Bronchial epithelial cell (primary cell): ENCODE results near the gene SZRD1. TPM values are rescaled to one million over a fixed set of nuclear protein-coding genes. Genes with fewer than 3 reads are reported as not detected.

Experiments used
- DNase-seq: peaks from one replicate; pipeline ENCODE4 v3.0.0-alpha.2; 2010; ENCODE audit warnings: low read depth
- FAIRE-seq: peaks from 2 replicates; lab custom pipeline; 2011; peaks lifted over from hg19 to GRCh38; lab: Jason Lieb, UNC
- H3K27me3 ChIP-seq: 2 replicates; pipeline ENCODE4 v1.5.1; 2011; ENCODE audit warnings: low read length; ENCODE audit not compliant: control insufficient read depth, insufficient read depth
- H3K36me3 ChIP-seq: 2 replicates; pipeline ENCODE4 v1.5.1; 2011; ENCODE audit warnings: low read length; ENCODE audit not compliant: control insufficient read depth, insufficient read depth
- H3K4me3 ChIP-seq: 2 replicates; pipeline ENCODE4 v1.5.1; 2011; ENCODE audit warnings: mild to moderate bottlenecking, low read depth, low read length, control low read depth
- total RNA-seq: library from RNA; depleted of rRNA; stranded (reverse); fragments of >200 nt; gene quantifications from 2 replicates; pipeline ENCODE4 v1.2.1, GENCODE V29; 2014
- TF ChIP-seq, protein P1 (sequence below): IDR thresholded peaks from 2 replicates; pipeline ENCODE4 v1.5.1; 2011; ENCODE audit warnings: mild to moderate bottlenecking, moderate library complexity, low read length, control low read depth, inconsistent platforms; ENCODE audit not compliant: insufficient read depth, severe bottlenecking

Gene SZRD1
- total RNA-seq, 1 donor from 2014 or later: 10.8 TPM

DNA sequence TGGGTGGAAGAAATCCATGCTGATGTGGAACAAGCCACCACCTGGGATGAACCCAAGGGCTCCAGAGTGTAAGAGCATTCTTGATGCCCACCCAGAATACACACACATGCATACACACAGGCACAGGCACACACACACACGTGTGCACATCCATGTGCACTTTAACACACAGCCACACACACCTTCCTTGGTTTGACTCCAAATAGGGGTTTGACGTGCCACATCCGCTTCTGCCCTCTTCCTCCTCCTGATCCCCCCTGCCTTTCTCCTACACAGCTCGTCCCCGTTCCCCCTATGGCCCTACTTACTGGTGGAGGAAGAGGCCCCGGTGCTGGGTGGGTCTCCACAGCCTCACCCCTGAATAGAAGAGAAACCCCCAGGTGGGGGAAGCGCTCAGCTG is 54.2 kb downstream of the SZRD1 start:
- no peaks in the 10 kb centered on the region for H3K36me3 ChIP-seq
- H3K4me3 ChIP-seq: no peak overlapping the region
- FAIRE-seq: no peak
- TF ChIP-seq, protein P1, sequence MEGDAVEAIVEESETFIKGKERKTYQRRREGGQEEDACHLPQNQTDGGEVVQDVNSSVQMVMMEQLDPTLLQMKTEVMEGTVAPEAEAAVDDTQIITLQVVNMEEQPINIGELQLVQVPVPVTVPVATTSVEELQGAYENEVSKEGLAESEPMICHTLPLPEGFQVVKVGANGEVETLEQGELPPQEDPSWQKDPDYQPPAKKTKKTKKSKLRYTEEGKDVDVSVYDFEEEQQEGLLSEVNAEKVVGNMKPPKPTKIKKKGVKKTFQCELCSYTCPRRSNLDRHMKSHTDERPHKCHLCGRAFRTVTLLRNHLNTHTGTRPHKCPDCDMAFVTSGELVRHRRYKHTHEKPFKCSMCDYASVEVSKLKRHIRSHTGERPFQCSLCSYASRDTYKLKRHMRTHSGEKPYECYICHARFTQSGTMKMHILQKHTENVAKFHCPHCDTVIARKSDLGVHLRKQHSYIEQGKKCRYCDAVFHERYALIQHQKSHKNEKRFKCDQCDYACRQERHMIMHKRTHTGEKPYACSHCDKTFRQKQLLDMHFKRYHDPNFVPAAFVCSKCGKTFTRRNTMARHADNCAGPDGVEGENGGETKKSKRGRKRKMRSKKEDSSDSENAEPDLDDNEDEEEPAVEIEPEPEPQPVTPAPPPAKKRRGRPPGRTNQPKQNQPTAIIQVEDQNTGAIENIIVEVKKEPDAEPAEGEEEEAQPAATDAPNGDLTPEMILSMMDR: no peak
- H3K27me3 ChIP-seq: no peaks in the 10 kb centered on the region
- DNase-seq: no peak

DNA sequence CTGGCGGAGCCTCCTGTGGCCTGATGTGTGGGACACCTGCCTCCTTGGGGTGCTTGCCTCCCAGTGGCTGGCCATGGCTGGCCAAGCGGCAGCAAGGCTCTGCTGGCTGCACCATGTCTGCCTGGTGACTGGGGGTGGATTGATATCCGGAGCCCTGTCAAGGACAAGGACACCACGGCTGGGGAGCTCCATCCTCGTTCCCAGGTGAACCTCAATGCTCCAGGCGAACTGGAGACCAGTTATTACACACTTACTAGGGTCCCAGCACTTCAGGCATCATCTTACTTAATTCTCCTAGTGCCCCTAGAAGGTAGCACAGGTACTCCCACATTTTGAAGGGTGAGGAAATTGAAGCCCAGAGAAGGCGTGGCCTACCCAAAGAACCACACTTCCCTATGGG is 55.0 kb downstream of the SZRD1 start:
- TF ChIP-seq, protein P1: no peak
- Histone ChIP-seq H3K27me3 (no peaks in the 10 kb centered on the region), H3K4me3 (no peak overlapping the region), H3K36me3 (no peaks in the 10 kb centered on the region)
- no peak for DNase-seq
- FAIRE-seq: no peak

DNA sequence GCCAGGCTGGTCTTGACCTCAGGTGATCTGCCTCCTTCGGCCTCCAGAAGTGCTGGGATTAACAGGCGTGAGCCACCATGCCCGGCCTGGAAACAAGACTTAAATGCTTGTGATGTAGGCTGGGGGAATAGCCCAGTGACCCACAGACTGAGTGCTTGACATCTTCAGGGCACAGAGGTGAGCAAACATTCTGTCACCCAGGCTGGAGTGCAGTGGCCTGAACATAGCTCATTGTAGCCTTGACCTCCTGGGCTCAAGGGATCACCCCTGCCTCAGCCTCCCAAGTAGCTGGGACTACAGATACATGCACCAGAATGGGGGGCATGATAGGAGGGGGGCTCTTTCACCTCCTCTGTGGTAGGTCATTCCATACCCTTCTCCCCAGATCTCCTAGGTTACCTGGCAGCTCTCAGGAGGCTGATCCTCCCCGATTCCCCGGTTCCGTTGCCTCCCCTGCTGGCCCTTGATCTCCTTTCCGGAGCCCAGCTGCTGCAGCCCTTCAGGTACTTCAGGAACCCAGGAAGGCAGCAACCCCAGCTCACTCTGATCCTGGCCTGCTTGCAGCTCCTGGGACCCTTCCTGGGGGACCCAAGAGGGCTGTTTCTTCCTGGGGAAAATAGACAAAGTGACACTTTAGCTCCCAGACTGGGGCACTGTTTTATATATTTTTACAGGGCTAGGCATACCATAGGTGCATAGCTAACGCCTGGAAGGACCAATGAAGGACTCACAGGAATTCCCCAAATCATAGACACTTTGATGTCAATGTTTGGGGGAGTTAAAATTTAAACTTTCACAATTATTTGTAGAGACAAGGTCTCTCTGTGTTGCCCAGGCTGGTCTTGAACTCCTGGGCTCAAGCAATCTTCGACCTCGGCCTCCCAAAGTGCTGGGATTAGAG is 58.3 kb downstream of the SZRD1 start:
- FAIRE-seq (peak; percentile 13), DNase-seq (no peak)
- no peaks in the 10 kb centered on the region for H3K27me3 ChIP-seq
- no peaks in the 10 kb centered on the region for H3K36me3 ChIP-seq
- H3K4me3 ChIP-seq: no peak overlapping the region
- TF ChIP-seq, protein P1: no peak

DNA sequence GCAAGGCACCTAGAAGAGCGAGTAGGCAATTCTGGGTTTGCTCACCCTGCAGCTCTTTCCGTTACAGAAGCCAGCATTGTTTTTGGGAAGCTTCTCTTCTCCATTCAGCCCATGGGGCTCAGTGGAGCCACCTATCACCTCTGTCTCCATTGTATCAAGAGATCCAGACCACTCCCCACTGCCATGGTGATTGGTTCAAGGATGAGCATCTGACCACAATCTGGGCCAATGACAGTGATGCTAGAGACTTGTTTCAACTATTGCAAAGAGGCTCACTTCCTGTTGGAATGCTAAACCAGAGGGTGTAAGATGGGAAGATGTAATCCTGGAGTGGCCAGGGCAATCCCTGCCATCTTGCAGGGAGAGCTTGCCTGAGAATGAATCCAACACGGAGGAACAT is 63.6 kb downstream of the SZRD1 start:
- no peak overlapping the region for H3K4me3 ChIP-seq
- no peaks in the 10 kb centered on the region for H3K27me3 ChIP-seq
- H3K36me3 ChIP-seq: no peaks in the 10 kb centered on the region
- FAIRE-seq (peak; percentile 18), DNase-seq (no peak)
- TF ChIP-seq, protein P1: no peak

DNA sequence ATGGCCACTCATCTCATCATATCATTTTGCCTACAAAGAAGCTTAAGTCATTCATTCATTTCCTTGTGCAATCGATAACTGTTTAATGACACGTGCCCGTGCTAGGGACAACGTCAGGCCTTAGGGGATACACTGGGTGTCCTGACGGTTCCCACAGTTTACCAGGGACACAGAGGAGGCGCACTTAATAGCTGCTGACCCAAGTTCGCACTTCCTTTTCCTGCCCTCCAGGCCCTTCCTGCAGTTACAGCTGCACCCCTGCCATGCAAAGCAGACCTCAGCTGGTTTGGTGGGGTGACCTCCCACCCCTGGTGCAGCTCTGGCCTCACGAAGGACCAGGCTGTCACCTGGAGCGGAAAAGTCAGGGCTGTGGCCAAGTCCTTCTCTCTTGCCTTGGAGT is 66.0 kb downstream of the SZRD1 start:
- DNase-seq (no peak), FAIRE-seq (no peak)
- no peaks in the 10 kb centered on the region for H3K27me3 ChIP-seq
- H3K4me3 ChIP-seq: no peak overlapping the region
- TF ChIP-seq, protein P1: no peak
- no peaks in the 10 kb centered on the region for H3K36me3 ChIP-seq
